HepG2 (cell line): ENCODE measurements around the gene PEMT. TPM values are rescaled to one million over a fixed set of nuclear protein-coding genes. Genes with fewer than 3 reads are reported as not detected.
A peak's percentile ranks its signal among the peaks of the same experiment; 100 is the strongest.

Source experiments
- ATAC-seq: fragments of 200-7000 bp; cut with Tn5 transposase; 3 replicates; pipeline ENCODE4 v1.9.1; 2020; ENCODE audit warnings: mild to moderate bottlenecking, moderate library complexity
- BruUV-seq: library from RNA; stranded (reverse); fragments of 400-500 nt; replicated peaks from 2 replicates; lab custom pipeline; 2021; lab: Mats Ljungman, UMichigan
- CTCF ChIA-PET: fragments of 300-600 bp; formaldehyde crosslinking; extraction: SDS; loops from one replicate; lab custom pipeline; 2021; ENCODE audit warnings: low total read pairs, inconsistent platforms, low intra/inter-chr PET ratio; lab: Yijun Ruan, JAX
- POLR2A ChIA-PET: fragments of 350-600 bp; sonication (Branson Sonifier 250); formaldehyde crosslinking; loops from one replicate; lab custom pipeline; 2020; ENCODE audit warnings: antibody characterized with exemption, inconsistent platforms; lab: Yijun Ruan, JAX
- DNase-seq: peaks from one replicate; pipeline ENCODE4 v3.0.0-alpha.2; 2015; ENCODE audit warnings: low spot score
- FAIRE-seq: peaks from 3 replicates; lab custom pipeline; 2011; peaks lifted over from hg19 to GRCh38; lab: Jason Lieb, UNC
- H2AFZ ChIP-seq: one replicate; pipeline ENCODE4 v1.6.1; 2011; ENCODE audit warnings: low read length, inconsistent platforms
- H3K27ac ChIP-seq: fragments of 300-600 bp; 3 replicates; pipeline ENCODE4 v1.8.0; 2011; ENCODE audit warnings: mixed run types, mild to moderate bottlenecking, mixed read lengths, low read length, inconsistent platforms; ENCODE audit not compliant: insufficient read depth; ENCODE audit errors: extremely low read length
- H3K27me3 ChIP-seq, 2 experiments: fragments of 200-600 bp in 1 of 2; 2 replicates in 1 of 2; 3 replicates in 1 of 2; pipeline versions ENCODE4 v1.6.0 to v1.8.0; 2011; ENCODE audit warnings: low read length in 2 of 2, mild to moderate bottlenecking in 2 of 2, moderate library complexity in 2 of 2, inconsistent platforms in 1 of 2; ENCODE audit not compliant: insufficient read depth in 2 of 2, control insufficient read depth in 1 of 2
- H3K36me3 ChIP-seq, 2 experiments: fragments of 200-600 bp in 1 of 2; replicated peaks in 1 of 2; 2 replicates in 1 of 2; 3 replicates in 1 of 2; pipeline versions ENCODE4 v1.5.1 to v1.8.0; 2011; ENCODE audit warnings: low read length in 2 of 2, inconsistent platforms in 1 of 2; ENCODE audit not compliant: insufficient read depth in 2 of 2, control insufficient read depth in 1 of 2
- H3K4me1 ChIP-seq: 2 replicates; pipeline ENCODE4 v1.5.1; 2012; ENCODE audit warnings: low read length, inconsistent platforms; ENCODE audit not compliant: insufficient read depth
- H3K4me2 ChIP-seq: 2 replicates; pipeline ENCODE4 v1.6.0; 2011; ENCODE audit warnings: low read depth, low read length, inconsistent platforms
- H3K4me3 ChIP-seq, 3 experiments: fragments of 200-600 bp in 1 of 3; sonication (generic), shearing (Covaris generic) in 1 of 3; replicated peaks in 1 of 3; 2 replicates each; pipeline ENCODE4 v1.5.1; 2011 to 2016; ENCODE audit warnings: low read length in 3 of 3, inconsistent platforms in 2 of 3, low read depth in 2 of 3, mild to moderate bottlenecking in 2 of 3, control low read depth in 1 of 3, mixed read lengths in 1 of 3; ENCODE audit not compliant: insufficient read depth in 1 of 3
- H3K79me2 ChIP-seq: one replicate; pipeline ENCODE4 v1.6.1; 2011; ENCODE audit warnings: low read length, inconsistent platforms; ENCODE audit not compliant: insufficient read depth
- H3K9ac ChIP-seq: 2 replicates; pipeline ENCODE4 v1.6.0; 2011; ENCODE audit warnings: mild to moderate bottlenecking, low read depth, low read length, inconsistent platforms; ENCODE audit not compliant: insufficient read depth
- H3K9me3 ChIP-seq: 2 replicates; pipeline ENCODE4 v1.5.1; 2012; ENCODE audit warnings: mild to moderate bottlenecking, low read length
- H4K20me1 ChIP-seq: 2 replicates; pipeline ENCODE4 v1.6.0; 2011; ENCODE audit warnings: inconsistent platforms, mild to moderate bottlenecking, low read length, moderate library complexity; ENCODE audit not compliant: insufficient read depth
- CCDC6 ChIP-seq: sonication (generic); formaldehyde crosslinking; IDR thresholded peaks from 2 replicates; pipeline ENCODE4 v1.8.1; 2022; ENCODE audit warnings: mild to moderate bottlenecking, missing genetic modification reagents, moderate library complexity
- EP300 ChIP-seq, 3 experiments: sonication (generic) in 1 of 3; formaldehyde crosslinking in 1 of 3; IDR thresholded peaks; 2 replicates each; pipeline versions ENCODE4 v1.5.1 to v1.6.1; 2011 to 2020; ENCODE audit warnings: low read depth in 2 of 3, low read length in 2 of 3, borderline replicate concordance in 1 of 3, improper control_type of control experiment in 1 of 3, mild to moderate bottlenecking in 1 of 3, missing genetic modification reagents in 1 of 3, moderate library complexity in 1 of 3
- HNF1B ChIP-seq: sonication (generic); formaldehyde crosslinking; IDR thresholded peaks from 2 replicates; pipeline ENCODE4 v1.5.1; 2020; ENCODE audit warnings: mild to moderate bottlenecking, moderate library complexity, missing genetic modification reagents
- IRF1 ChIP-seq: sonication (generic); formaldehyde crosslinking; IDR thresholded peaks from 2 replicates; pipeline ENCODE4 v1.4.0; 2020; ENCODE audit warnings: low read depth, mild to moderate bottlenecking, missing genetic modification reagents
- MEF2D ChIP-seq: sonication (generic); formaldehyde crosslinking; IDR thresholded peaks from 2 replicates; pipeline ENCODE4 v1.5.1; 2020; ENCODE audit warnings: mild to moderate bottlenecking, missing genetic modification reagents
- SATB2 ChIP-seq: sonication (generic); formaldehyde crosslinking; IDR thresholded peaks from 2 replicates; pipeline ENCODE4 v1.5.0; 2020; ENCODE audit warnings: missing genetic modification reagents
- ZNF230 ChIP-seq: sonication (generic); formaldehyde crosslinking; IDR thresholded peaks from 2 replicates; pipeline ENCODE4 v1.4.0; 2020; ENCODE audit warnings: mild to moderate bottlenecking, missing genetic modification reagents
- ZNF256 ChIP-seq: sonication (generic); formaldehyde crosslinking; conservative IDR thresholded peaks from 2 replicates; pipeline ENCODE4 v1.4.0; 2020; ENCODE audit warnings: missing genetic modification reagents
- ZNF296 ChIP-seq: sonication (generic); formaldehyde crosslinking; conservative IDR thresholded peaks from 2 replicates; pipeline ENCODE4 v1.5.0; 2020; ENCODE audit warnings: mild to moderate bottlenecking, missing genetic modification reagents
- ZNF337 ChIP-seq: sonication (generic); formaldehyde crosslinking; IDR thresholded peaks from 2 replicates; pipeline ENCODE4 v1.5.1; 2020; ENCODE audit warnings: missing genetic modification reagents, low read depth, mild to moderate bottlenecking, borderline replicate concordance
- ZNF510 ChIP-seq: sonication (generic); formaldehyde crosslinking; IDR thresholded peaks from 2 replicates; pipeline ENCODE4 v1.4.0; 2020; ENCODE audit warnings: low read depth, mild to moderate bottlenecking, missing genetic modification reagents
- WGBS: methylation state at CpG from one replicate; pipeline ENCODE4 v1.1.6; 2017; ENCODE audit warnings: low lambda C conversion rate; 5-methylcytosine and 5-hydroxymethylcytosine counted together
- in situ Hi-C: cut with HindIII; loops from 2 replicates; pipeline ENCODE4 v1.10.0; 2017; ENCODE audit warnings: low pct_unique_long_range_greater_than_20kb; ENCODE audit not compliant: extremely low pct_ligation_motif_present
- intact Hi-C: fragments of 100-400 bp; cut with micrococcal nuclease; formaldehyde crosslinking; loops from one replicate; pipeline ENCODE4 v1.10.0; 2022; ENCODE audit not compliant: unreplicated experiment
- polyA plus RNA-seq, 8 experiments: library from polyadenylated mRNA; depleted of rRNA in 3 of 8; stranded (reverse) in 7 of 8; unstranded in 1 of 8; fragments of >200 nt; fragmentation: Illumina TruSeq in 4 of 8; extraction: Trizol in 4 of 8; gene quantifications; 2 replicates each; pipeline versions ENCODE4 v1.2.1 to v1.2.3, GENCODE V29; 2011 to 2016; ENCODE audit warnings: low read depth in 4 of 8, missing spikeins in 1 of 8, mixed read lengths in 1 of 8; ENCODE audit not compliant: insufficient read depth in 1 of 8
- total RNA-seq, 5 experiments: library from RNA; depleted of rRNA; stranded (reverse); fragments of >200 nt; fragmentation: Illumina TruSeq; extraction: Trizol; gene quantifications; 2 replicates each; pipeline ENCODE4 v1.2.3, GENCODE V29; 2016; ENCODE audit warnings: low read depth in 1 of 5

PEMT gene
- total and polyA plus RNA-seq, 2 of the 13 experiments (the other 11 are each of a cell fraction or from before 2014, with no cell fraction given) = 31.7 to 43.6 TPM

- H3K9me3 ChIP-seq = no peaks in the 10 kb centered on the region
- no peak for ATAC-seq
- no peaks in the 10 kb centered on the region for H3K36me3 ChIP-seq
- H3K9ac ChIP-seq = no peak overlapping the region
- 72% methylated on average over 7 of the region's 10 CpGs for WGBS
- in situ Hi-C loops = loop anchor here (5.0 kb wide), 1 partner anchor 141 kb away; no protein-coding TSS in a partner anchor
- ChIA-PET CTCF (interaction anchor here (2.1 to 3.3 kb wide), 3 partner anchors 72 to 144 kb away, joined by 7 to 55 read pairs (median 35); no protein-coding TSS in a partner anchor), POLR2A (interaction anchor here (2.1 to 3.4 kb wide), 4 partner anchors 11 to 153 kb away, joined by 7 to 57 read pairs (median 28); no protein-coding TSS in a partner anchor)
- no peak for DNase-seq
- TF ChIP-seq MEF2D (CRISPR knock-in tag) = no peak
- TF ChIP-seq, all 625 proteins: peak for 0
- no TSS peak for BruUV-seq
- Histone ChIP-seq H3K4me3 (no peak overlapping the region), H3K4me2 (no peak overlapping the region), H3K79me2 (no peaks in the 10 kb centered on the region), H4K20me1 (no peaks in the 10 kb centered on the region), H3K27ac (no peak overlapping the region), H3K27me3 (peaks cover 4 to 49% of the 10 kb centered on the region in 2 experiments; a peak in 4 of 5 replicates), H2AFZ (no peak overlapping the region), H3K4me1 (peaks cover 26% of the 10 kb centered on the region)
- FAIRE-seq = no peak
- intact Hi-C loops = loop anchor here (1.0 to 5.0 kb wide), 4 partner anchors 41 to 115 kb away; no protein-coding TSS in a partner anchor
Measured at GRCh38 chr17:17497845-17498520, 93.5 kb downstream of the PEMT start.

GRCh38 chr17:17497065-17497844, 94.3 kb downstream of the PEMT start:
- peak overlapping the region; percentile 74; the same call in 1 of the 2 replicates for H3K4me2 ChIP-seq
- H3K36me3 ChIP-seq = peaks cover under 1% of the 10 kb centered on the region in 2 experiments; a peak in 2 of 5 replicates
- no peaks in the 10 kb centered on the region for H3K79me2 ChIP-seq
- peaks cover 26% of the 10 kb centered on the region for H3K4me1 ChIP-seq
- no TSS peak for BruUV-seq
- WGBS = 0% methylated on average over 2 of the region's 19 CpGs
- H3K27me3 ChIP-seq = peaks cover 4 to 44% of the 10 kb centered on the region in 2 experiments; a peak in 4 of 5 replicates
- FAIRE-seq = no peak
- CTCF ChIA-PET = interaction anchor here (0.9 to 3.3 kb wide), 4 partner anchors 73 to 144 kb away, joined by 3 to 55 read pairs (median 21); no protein-coding TSS in a partner anchor
- no peak overlapping the region for H3K9ac ChIP-seq
- no peak overlapping the region for H2AFZ ChIP-seq
- H3K27ac ChIP-seq = no peak overlapping the region
- H3K4me3 ChIP-seq = peak overlapping the region in 1 of 3 experiments; percentile 71; a peak in 1 of 6 replicates
- ATAC-seq = no peak
- in situ Hi-C loops = loop anchor here (5.0 kb wide), 1 partner anchor 140 kb away; no protein-coding TSS in a partner anchor
- H4K20me1 ChIP-seq = no peaks in the 10 kb centered on the region
- no peak for DNase-seq
- no peaks in the 10 kb centered on the region for H3K9me3 ChIP-seq
- POLR2A ChIA-PET = interaction anchor here (0.6 to 3.4 kb wide), 36 partner anchors 10 to 152 kb away, joined by 3 to 114 read pairs (median 10); partner anchors contain the start of genes MED9 and PEMT
- intact Hi-C loops = loop anchor here (1.0 to 5.0 kb wide), 4 partner anchors 42 to 116 kb away; no protein-coding TSS in a partner anchor
- TF ChIP-seq HNF1B (0 out of 2 replicates have a peak, but pooled peaks have one; percentile 0), EP300 (IDR thresholded peaks at IDR 0.05; ENCODE audit: low read depth in 2 of 2, low read length in 2 of 2) (no peak), EP300 (CRISPR knock-in tag; IDR thresholded peaks at IDR 0.05; ENCODE audit: borderline replicate concordance) (0 out of 2 replicates have a peak, but pooled peaks have one; percentile 29), ZNF337 (CRISPR knock-in tag) (no peak), CCDC6 (0 out of 2 replicates have a peak, but pooled peaks have one; percentile 1), ZNF230 (no peak), IRF1 (no peak), ZNF296 (CRISPR knock-in tag) (no peak), ZNF510 (CRISPR knock-in tag) (no peak), ZNF256 (CRISPR knock-in tag) (no peak), SATB2 (CRISPR knock-in tag) (no peak)
